ENCODE measurements around the gene GNA12.
"Not testable (repeated sequence)": the region's sequence is repeated elsewhere in the genome, so short reads cannot be mapped to it uniquely, and the experiment has no call there.

GNA12 gene

DNA sequence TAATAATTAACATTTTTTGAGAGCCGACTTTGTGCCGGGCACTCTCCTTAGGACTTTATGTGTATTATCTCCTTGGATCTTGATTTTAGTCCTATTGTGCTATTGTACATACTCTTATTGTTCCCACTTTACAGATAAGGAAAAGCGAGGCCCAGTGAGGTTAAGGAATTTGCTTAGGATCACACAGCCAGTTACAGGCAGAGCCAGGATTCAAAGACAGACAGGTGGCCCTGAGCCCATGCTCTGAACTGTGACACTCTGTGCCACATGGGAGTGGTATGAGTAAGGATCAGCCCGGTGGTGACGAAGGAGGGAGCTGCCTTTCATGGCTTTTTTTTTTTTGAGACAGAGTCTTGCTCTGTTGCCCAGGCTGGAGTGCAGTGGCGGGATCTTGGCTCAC is 15.8 kb upstream of the GNA12 start:
- TF ChIP-seq TAF1 (IDR thresholded peaks at IDR 0.05; ENCODE audit: low read depth, low read length) (no peak), POLR2AphosphoS5 (IDR thresholded peaks at IDR 0.05; ENCODE audit: low read depth, low read length) (no peak), PAX5 (IDR thresholded peaks at IDR 0.05; ENCODE audit: insufficient read depth, low read length, severe bottlenecking) (no peak)
- FAIRE-seq = no peak
- DNase-seq (ENCODE audit: insufficient read length, low spot score) = no peak

DNA sequence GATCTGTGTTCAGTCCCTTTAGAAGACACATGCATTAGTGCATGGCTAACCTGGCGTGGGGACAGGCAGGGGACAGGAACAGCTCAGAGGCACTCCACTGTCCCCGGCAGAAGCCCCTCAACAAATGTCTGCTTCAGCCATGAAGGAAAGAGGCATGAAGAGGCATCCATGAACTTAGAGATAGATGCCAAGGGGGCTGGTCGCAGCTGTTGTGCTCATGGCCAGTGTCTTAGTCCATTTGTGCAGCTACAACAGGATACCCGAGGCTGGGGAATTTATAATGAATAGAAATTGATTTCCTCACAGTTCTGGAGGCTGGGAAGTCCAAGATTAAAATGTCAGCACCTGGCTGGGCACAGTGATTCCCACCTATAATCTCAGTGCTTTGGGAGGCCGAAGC is 14.5 kb upstream of the GNA12 start:
- TF ChIP-seq PAX5 (IDR thresholded peaks at IDR 0.05; ENCODE audit: insufficient read depth, low read length, severe bottlenecking) (no peak), POU2F2 (IDR thresholded peaks at IDR 0.05; ENCODE audit: low read depth, low read length) (no peak), POLR2AphosphoS5 (IDR thresholded peaks at IDR 0.05; ENCODE audit: low read depth, low read length) (no peak), POLR2A (IDR thresholded peaks at IDR 0.05; ENCODE audit: low read depth, low read length) (no peak), TAF1 (IDR thresholded peaks at IDR 0.05; ENCODE audit: low read depth, low read length) (no peak)
- FAIRE-seq (no peak), DNase-seq (ENCODE audit: insufficient read length, low spot score) (no peak)

DNA sequence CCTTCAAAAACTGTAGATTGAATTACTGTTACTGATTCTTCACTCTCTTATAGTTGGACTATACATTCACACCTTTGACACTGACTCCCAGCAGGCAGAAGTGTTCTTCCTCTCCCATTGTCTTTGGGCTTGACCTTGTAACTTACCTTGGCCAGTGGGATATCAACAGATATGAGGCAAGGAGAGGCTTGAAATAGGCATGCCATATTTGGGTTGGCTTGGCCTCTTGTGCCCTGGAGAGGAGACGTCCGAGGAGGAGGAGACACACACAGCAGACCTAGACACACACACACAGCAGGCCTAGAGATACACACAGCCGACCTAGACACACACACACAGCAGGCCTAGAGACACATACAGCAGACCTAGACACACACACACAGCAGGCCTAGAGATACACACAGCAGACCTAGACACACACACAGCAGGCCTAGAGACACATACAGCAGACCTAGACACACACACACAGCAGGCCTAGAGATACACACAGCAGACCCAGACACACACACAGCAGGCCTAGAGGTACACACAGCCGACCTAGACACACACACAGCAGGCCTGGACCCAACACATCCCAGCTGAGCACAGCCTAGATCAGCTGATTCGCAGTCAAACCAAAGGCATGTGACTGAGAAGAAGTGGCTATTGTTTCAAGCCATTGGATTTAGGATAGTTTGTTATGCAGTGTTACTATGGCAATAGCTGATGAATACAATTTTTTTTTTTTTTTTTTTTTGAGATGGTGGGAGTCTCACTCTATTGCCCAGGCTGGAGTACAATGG is 12.5 kb upstream of the GNA12 start:
- DNase-seq (ENCODE audit: insufficient read length, low spot score) = no peak
- no peak for TF ChIP-seq TAF1 (IDR thresholded peaks at IDR 0.05; ENCODE audit: low read depth, low read length)
- no peak for TF ChIP-seq SPI1 (IDR thresholded peaks at IDR 0.05; ENCODE audit: low read depth, low read length)
- peak; percentile 59 for FAIRE-seq

DNA sequence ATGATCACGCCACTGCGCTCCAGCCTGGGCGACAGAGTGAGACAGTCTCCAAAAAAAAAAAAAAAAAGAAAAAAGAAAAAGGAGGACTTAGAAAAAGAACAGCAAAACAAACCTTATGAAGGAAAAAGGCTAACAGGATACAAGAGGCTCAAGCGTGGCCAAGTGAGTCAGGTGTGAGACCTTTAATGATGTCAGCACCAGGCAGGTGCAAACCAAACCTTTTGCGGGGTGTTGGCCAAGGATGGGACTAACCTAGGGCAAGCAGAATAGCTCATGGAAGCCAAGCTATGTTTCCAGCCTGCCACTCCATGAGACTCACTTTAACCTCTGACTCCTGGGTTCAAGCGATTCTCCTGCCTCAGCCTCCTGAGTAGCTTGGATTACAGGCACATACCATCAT is 11.3 kb upstream of the GNA12 start:
- FAIRE-seq (peak; percentile 16), DNase-seq (ENCODE audit: insufficient read length, low spot score) (no peak)
- TF ChIP-seq SPI1 (IDR thresholded peaks at IDR 0.05; ENCODE audit: low read depth, low read length) (no peak), POU2F2 (IDR thresholded peaks at IDR 0.05; ENCODE audit: low read depth, low read length) (no peak), TAF1 (IDR thresholded peaks at IDR 0.05; ENCODE audit: low read depth, low read length) (no peak), POLR2AphosphoS5 (IDR thresholded peaks at IDR 0.05; ENCODE audit: low read depth, low read length) (no peak), POLR2A (IDR thresholded peaks at IDR 0.05; ENCODE audit: low read depth, low read length) (no peak), PAX5 (IDR thresholded peaks at IDR 0.05; ENCODE audit: insufficient read depth, low read length, severe bottlenecking) (no peak)

DNA sequence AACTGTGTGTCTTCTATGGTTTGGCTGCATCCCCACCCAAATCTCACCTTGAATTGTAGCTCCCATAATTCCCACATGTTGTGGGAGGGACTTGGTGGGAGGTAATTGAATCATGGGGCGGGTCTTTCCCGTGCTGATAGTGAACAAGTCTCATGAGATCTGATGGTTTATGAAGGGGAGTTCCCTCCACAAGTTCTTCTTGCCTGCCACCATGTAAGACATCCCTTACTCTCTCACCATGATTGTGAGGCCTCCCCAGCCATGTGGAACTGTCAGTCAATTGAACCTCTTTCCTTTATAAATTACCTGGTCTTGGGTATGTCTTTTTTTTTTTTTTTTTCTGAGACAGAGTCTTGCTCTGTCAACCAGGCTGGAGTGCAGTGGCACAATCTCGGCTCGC is 9.4 kb upstream of the GNA12 start:
- not testable (repeated sequence) for DNase-seq (ENCODE audit: insufficient read length, low spot score)
- FAIRE-seq = peak; percentile 41

DNA sequence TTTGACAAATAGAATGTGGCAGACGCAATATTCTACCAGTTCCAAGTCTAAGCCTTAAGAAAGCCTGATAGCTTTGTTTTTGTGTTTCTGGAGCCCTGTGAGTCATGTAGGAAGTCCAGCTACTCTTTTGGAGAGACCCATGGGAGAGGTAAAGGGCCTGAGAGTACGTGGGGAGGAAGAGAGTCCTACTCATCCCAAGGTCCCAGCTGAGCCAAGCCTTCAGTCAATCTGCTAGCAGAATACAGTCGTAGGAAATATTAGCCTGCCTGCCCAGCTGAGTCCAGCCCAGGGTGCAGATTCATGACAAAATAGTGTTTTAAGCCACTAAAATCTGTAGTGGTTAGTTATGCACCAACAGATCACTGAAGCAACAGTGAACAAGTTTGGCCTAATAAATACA is 9.0 kb upstream of the GNA12 start:
- FAIRE-seq = peak; percentile 5
- no peak for DNase-seq (ENCODE audit: insufficient read length, low spot score)
- TF ChIP-seq SPI1 (IDR thresholded peaks at IDR 0.05; ENCODE audit: low read depth, low read length) (no peak), POU2F2 (IDR thresholded peaks at IDR 0.05; ENCODE audit: low read depth, low read length) (no peak), PAX5 (IDR thresholded peaks at IDR 0.05; ENCODE audit: insufficient read depth, low read length, severe bottlenecking) (no peak), POLR2AphosphoS5 (IDR thresholded peaks at IDR 0.05; ENCODE audit: low read depth, low read length) (no peak), POLR2A (IDR thresholded peaks at IDR 0.05; ENCODE audit: low read depth, low read length) (no peak), TAF1 (IDR thresholded peaks at IDR 0.05; ENCODE audit: low read depth, low read length) (no peak)

DNA sequence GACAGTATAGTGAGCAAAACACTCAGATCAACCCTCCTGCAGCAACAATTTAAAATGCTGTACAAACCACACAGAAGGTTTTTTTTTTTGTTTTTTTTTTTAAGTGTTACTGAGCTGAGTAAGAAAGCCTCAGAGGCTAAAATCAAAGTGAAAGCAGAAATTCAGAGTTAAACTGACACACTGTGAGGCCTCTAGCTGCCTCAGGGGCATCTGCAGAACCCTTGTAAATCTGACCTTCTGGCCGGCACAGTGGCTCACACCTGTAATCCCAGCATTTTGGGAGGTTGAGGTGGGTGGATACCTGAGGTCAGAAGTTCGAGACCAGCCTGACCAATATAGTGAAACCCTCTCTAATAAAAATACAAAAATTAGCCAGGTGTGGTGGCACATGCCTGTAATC is 7.4 kb upstream of the GNA12 start:
- no peak for DNase-seq (ENCODE audit: insufficient read length, low spot score)

DNA sequence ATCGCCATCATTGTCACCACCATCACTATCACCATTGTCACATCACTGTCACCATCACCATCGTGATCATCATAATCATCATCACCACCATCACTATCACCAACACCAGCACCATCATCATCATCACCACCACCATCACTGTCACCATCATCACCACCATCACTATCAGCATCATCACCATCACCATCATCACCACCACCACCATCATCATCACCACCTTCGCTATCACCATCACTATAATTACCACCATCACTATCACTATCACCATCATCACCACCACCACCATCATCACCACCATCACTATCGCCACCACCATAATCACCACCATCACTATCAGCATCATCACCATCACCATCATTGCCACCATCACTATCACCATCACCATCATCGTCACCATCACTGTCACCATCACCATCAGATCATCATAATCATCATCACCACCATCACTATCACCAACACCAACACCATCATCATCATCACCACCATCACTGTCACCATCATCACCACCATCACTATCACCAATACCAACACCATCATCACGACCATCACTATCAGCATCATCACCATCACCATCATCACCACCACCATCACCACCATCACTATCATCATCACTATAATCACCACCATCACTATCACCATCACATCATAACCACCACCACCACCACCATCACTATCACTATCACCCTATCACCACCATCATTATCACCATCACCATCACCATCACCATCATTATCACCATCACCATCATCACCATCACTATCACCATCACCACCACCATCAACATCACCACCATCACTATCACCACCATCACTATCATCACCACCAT is 6.0 kb upstream of the GNA12 start:
- no peak for DNase-seq (ENCODE audit: insufficient read length, low spot score)
- TF ChIP-seq TAF1 (IDR thresholded peaks at IDR 0.05; ENCODE audit: low read depth, low read length) = no peak
- TF ChIP-seq SPI1 (IDR thresholded peaks at IDR 0.05; ENCODE audit: low read depth, low read length) = no peak
- peak; percentile 93 for FAIRE-seq

More for the DNA sequence above, 7.4 kb upstream of the GNA12 start:
- TF ChIP-seq POU2F2 (IDR thresholded peaks at IDR 0.05; ENCODE audit: low read depth, low read length) (no peak), PAX5 (IDR thresholded peaks at IDR 0.05; ENCODE audit: insufficient read depth, low read length, severe bottlenecking) (no peak), POLR2AphosphoS5 (IDR thresholded peaks at IDR 0.05; ENCODE audit: low read depth, low read length) (no peak), SPI1 (IDR thresholded peaks at IDR 0.05; ENCODE audit: low read depth, low read length) (no peak), TAF1 (IDR thresholded peaks at IDR 0.05; ENCODE audit: low read depth, low read length) (no peak), POLR2A (IDR thresholded peaks at IDR 0.05; ENCODE audit: low read depth, low read length) (no peak)
- FAIRE-seq = no peak

DNA sequence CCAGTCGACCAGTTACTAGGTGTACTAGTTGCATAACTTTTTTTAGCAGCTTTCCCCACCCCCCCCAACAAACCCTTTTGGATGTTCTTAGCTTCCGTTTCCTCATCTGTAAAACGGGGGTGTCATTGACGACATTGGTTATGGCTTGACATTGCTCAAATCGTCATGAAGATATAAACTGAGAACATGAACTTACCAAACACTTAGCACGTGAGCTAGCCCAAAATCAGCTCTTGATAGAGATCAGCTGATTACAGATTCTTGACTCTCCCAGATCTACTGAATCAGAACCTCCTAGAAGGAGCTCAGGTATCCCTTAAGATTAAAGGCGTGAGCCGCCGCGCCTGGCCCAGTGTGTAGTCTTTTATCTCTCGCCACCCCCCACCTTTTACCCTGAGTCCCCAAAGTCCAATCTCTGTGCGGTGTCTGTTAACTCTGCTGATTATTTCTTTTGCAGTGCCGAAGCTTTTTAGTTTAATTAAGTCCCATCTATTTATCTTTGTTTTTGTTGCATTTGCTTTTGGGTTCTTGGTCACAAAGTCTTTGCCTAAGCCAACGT is 1.0 kb upstream of the GNA12 start:
- FAIRE-seq (no peak), DNase-seq (ENCODE audit: insufficient read length, low spot score) (no peak)
- TF ChIP-seq SPI1 (IDR thresholded peaks at IDR 0.05; ENCODE audit: low read depth, low read length) (no peak), PAX5 (IDR thresholded peaks at IDR 0.05; ENCODE audit: insufficient read depth, low read length, severe bottlenecking) (no peak), TAF1 (IDR thresholded peaks at IDR 0.05; ENCODE audit: low read depth, low read length) (no peak), POLR2AphosphoS5 (IDR thresholded peaks at IDR 0.05; ENCODE audit: low read depth, low read length) (no peak), POU2F2 (IDR thresholded peaks at IDR 0.05; ENCODE audit: low read depth, low read length) (no peak), POLR2A (IDR thresholded peaks at IDR 0.05; ENCODE audit: low read depth, low read length) (no peak)

DNA sequence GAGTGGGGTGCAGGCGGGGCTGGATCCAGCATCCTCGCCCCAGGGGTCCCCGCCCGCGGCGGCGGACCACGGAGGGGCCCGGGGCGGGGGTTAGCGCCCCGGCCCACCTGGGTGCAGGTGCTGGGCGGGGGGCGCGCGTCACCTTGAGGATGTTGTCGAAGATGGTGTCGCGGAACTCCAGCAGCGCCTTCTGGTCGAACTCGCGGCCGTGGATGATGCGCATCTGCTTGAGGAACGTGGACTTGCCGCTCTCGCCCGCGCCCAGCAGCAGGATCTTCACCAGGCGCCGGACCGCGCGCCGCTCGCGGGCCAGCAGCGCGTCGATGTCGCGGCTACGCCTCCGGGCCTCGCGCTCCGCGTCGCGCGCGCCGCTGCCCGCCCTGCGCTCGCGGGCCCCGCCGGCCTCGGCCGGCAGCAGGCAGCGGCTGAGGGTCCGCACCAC is 376 bp downstream of the GNA12 start:
- FAIRE-seq (peak; percentile 72), DNase-seq (ENCODE audit: insufficient read length, low spot score) (no peak)

More for the DNA sequence above, 376 bp downstream of the GNA12 start:
- no peak for TF ChIP-seq POLR2A (IDR thresholded peaks at IDR 0.05; ENCODE audit: low read depth, low read length)
- no peak for TF ChIP-seq PAX5 (IDR thresholded peaks at IDR 0.05; ENCODE audit: insufficient read depth, low read length, severe bottlenecking)
- no peak for TF ChIP-seq POLR2AphosphoS5 (IDR thresholded peaks at IDR 0.05; ENCODE audit: low read depth, low read length)
- no peak for TF ChIP-seq SPI1 (IDR thresholded peaks at IDR 0.05; ENCODE audit: low read depth, low read length)
- TF ChIP-seq POU2F2 (IDR thresholded peaks at IDR 0.05; ENCODE audit: low read depth, low read length) = no peak
- no peak for TF ChIP-seq TAF1 (IDR thresholded peaks at IDR 0.05; ENCODE audit: low read depth, low read length)

All from GM12891 (cell line).